SIG-M5 treated with dmso at 0.1 percent for 504 hours (cell line): ENCODE measurements around the gene ZNF124.
A peak's percentile ranks its signal among the peaks of the same experiment; 100 is the strongest.
"Not testable (repeated sequence)": the region's sequence is repeated elsewhere in the genome, so short reads cannot be mapped to it uniquely, and the experiment has no call there.

ENCODE experiments used
- DNase-seq: peaks from one replicate; lab custom pipeline; 2025; ENCODE audit not compliant: unreplicated experiment; lab: John Stamatoyannopoulos, UW

ZNF124 gene

GRCh38 chr1:247171875-247172563 is at the start of gene ZNF124:
Gene ZNF124 (minus strand): TSS chr1:247172020. CDS start chr1:247171877, 143 bp downstream.
- peak; percentile 76 for DNase-seq

DNA sequence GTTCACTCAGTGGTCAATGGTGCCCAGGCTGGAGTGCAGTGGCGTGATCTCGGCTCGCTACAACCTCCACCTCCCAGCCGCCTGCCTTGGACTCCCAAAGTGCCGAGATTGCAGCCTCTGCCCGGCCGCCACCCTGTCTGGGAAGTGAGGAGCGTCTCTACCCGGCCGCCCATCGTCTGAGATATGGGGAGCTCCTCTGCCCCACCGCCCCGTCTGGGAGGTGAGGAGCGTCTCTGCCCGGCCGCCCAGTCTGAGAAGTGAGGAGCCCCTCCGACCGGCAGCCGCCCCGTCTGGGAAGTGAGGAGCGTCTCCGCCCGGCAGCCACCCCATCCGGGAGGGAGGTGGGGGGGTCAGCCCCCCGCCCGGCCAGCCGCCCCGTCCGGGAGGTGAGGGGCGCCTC is 48.5 kb upstream of the ZNF124 start:
- not testable (repeated sequence) for DNase-seq

DNA sequence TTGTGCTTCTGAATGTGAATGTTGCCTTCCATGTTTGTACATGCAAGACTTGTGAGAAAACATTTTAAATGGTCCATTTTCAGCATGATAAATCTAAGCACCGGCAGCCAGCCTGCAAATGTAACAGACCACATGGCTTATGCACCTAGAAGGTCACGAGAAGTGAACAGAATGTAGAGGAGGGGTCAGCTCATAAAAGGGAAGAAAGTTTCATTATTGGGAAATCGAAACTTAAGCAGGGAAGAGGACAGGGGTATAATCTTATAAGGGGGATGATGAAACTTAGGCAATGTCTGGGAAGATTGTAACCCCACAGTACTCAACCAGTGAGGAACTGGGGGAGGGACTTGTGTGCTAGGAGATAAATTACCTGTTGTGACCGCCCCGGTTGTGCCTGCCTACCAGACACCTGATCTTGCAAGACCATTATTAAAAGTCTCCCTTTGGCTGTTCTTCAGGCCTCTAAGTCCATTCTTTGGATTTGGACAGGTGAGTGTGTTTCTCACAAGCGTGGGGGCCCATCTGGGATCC is 46.4 kb upstream of the ZNF124 start:
- DNase-seq, result peak; percentile 27

- no peak for DNase-seq
Observed at GRCh38 chr1:247216261-247216660, 44.4 kb upstream of the ZNF124 start.

DNA sequence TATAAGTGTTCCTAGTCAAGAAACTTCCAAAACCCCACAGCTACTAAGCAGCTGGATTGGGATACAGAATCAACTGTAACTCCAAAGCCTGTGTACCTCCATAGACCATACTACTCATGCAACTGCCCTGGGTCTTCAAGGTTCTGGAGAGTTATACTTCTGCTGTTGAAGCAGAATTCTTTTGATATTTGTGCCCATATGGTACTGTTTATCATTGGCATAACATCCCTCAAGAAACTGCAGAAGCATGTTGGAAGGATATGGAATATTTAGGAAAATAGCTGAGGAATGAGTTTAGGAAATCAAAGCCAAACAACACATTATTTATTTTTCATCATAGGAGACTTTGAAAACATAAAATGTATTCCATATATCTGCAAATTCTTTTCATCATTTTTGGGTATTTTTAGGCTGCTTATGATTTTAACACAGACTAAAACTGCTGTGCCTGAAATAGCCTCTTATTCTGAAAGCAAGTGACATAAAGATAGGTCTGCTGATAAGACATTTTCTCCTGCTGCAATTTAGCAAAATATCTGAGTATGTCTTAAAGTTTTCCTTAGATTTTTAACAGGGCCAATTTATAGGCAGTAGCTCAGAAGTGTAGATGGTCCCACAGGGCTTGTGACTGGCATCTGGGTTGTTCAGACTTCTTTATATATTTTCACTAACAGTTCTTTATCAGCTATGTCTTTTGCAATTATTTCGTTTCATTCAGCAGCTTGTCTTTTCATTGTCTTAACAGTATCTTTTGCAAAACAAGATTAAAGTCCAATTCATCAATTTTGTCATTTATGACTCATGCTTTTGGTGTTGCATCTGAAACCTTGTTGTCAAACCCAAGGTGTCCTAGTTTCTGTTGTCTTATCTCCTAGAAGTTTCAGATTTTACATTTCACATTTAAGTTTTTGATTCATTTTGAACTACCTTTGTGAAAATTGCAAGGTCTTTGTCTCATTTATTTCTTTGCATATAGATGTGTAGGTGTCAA is 41.1 kb upstream of the ZNF124 start:
- DNase-seq, result no peak

GRCh38 chr1:247212012-247212411 is 40.2 kb upstream of the ZNF124 start:
- DNase-seq, result no peak

- no peak for DNase-seq
Observed at GRCh38 chr1:247211339-247211738, 39.5 kb upstream of the ZNF124 start.

- DNase-seq, result peak; percentile 98
Observed at GRCh38 chr1:247210376-247211117, 38.7 kb upstream of the ZNF124 start.

- DNase-seq, result peak; percentile 69
Observed at GRCh38 chr1:247210062-247210375, 38.2 kb upstream of the ZNF124 start.

DNA sequence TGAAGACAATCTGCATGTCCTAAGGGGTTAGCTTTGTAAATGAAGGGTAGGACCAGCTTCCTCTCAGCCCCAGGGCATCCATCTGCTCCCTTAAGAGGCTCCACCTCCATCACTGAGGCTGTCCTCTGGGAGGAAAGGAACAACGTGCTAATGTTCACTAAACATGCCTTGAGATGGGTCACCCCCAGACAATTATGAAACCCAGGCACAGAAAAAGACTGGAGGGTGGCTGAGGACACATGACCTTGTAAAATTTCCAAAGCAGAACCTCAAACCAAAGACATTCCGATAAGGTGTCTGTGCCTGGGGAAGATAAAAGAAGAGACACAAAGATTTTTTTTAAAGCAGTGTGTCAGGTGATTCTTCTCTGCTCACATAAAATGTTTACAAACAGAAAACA is 37.6 kb upstream of the ZNF124 start:
- peak; percentile 29 for DNase-seq

DNA sequence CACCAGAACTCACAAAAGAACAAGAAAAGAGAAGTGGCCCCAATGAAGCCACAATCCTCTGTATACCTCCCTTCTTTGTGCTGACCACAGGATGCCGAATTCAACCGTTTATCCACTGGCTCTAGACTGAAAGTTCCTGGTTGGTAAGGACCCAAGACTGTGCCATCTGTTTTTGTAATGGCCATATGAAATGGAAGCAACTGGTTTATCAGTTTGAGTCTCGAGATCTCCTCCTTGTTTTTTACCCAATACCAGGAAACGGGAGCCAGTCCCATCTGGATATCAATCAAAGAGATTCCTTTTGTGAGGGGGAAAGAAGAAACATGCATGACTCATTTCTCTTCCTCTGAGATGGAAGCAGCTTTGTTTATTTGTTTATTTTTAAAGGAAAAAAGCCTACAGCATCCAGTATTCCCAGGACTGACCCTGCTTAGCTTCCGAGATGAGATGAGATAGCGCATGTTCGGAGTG is 32.4 kb upstream of the ZNF124 start:
- no peak for DNase-seq

DNA sequence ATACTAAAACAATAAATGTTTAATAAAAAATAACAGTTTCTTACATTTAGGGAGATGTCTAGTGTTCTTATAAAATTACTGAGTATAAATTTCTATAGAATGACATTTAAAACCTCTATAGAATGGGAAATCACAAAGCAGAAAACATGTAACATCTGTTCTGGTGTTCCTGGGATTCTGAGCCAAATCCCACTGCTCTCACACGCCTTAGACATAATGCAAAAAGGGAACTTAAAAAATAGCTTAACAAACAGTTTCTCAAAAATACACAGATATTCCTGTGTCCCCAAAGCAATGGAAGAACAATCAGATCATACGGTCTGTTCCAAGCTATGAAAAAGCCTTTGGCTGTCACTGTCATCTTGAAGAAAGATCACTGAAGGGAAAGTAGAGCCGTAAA is 27.0 kb upstream of the ZNF124 start:
- no peak for DNase-seq

- DNase-seq, result no peak
Observed at GRCh38 chr1:247193958-247194357, 22.1 kb upstream of the ZNF124 start.

DNA sequence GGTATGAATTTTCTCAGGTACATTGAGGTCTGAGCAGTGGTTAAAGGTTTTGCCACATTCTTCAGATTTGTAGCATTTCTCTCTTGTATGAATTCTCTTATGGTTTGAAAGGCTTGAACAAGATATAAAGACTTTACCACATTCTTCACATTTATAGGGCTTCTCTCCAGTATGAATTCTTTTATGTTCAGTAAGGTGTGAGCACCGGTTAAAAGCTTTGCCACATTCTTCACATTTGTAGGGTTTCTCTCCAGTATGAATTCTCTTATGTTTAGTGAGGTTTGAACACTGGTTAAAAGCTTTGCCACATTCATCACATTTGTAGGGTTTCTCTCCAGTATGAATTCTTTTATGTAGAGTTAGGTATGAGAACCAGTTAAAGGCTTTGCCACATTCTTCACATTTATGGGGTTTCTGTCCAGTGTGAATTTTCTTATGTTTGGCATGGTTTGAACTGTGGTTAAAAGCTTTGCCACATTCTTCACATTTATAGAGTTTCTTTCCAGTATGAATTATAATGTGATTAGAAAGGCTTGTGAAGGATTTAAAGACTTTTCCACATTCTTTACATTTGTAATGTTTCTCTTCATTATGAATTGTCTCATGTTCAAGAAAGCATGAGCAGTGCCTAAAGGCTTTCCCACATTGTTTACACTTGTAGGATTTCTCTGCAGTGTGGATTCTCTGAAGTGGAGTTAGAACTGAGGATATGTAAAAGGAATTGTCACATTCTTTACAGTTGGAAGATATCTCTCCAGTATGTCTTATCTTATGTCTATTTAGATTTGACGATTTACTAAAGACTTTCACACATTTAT is 18.4 kb upstream of the ZNF124 start:
- no peak for DNase-seq

DNA sequence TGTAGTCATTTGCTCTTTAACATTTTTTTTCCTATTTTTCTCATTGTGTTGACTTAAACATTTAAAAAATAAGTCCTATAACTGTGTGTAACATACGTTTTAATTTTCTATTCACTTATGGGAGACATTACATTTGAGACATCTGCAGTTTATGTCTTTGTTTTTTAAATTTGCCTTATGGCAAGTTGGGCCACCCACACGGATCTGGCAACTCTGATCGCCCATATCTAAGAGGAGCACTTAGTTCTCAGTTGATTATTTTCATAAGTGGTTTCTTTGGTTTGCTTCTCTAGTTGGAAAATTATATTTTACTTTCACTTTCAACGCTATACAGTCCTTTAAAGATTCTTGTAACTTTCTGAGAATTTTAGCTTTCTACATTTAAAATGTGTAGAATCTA is 13.8 kb upstream of the ZNF124 start:
- no peak for DNase-seq

- DNase-seq, result no peak
Observed at GRCh38 chr1:247184254-247184653, 12.4 kb upstream of the ZNF124 start.

DNA sequence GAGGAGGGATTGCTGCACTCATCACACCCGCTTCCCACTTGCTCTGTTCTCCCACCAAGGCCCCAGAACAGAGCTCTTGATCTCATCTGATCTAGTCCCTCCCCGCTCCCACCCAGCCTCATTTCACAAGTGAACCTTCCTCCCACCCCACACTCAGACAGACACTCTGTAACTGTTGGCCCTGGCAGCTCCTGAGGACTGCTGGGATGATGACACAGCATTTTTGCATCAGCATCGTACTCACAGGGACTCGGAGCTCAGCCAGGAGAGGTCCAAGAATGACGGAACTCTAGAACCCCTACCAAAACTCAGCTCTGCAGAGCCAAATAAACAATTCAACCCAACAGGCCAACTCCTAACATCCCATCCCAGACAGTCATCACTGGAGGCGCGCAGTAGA is 11.2 kb upstream of the ZNF124 start:
- no peak for DNase-seq

- DNase-seq, result no peak
Observed at GRCh38 chr1:247180581-247180980, 8.8 kb upstream of the ZNF124 start.

GRCh38 chr1:247177755-247178154 is 5.9 kb upstream of the ZNF124 start:
- no peak for DNase-seq

DNA sequence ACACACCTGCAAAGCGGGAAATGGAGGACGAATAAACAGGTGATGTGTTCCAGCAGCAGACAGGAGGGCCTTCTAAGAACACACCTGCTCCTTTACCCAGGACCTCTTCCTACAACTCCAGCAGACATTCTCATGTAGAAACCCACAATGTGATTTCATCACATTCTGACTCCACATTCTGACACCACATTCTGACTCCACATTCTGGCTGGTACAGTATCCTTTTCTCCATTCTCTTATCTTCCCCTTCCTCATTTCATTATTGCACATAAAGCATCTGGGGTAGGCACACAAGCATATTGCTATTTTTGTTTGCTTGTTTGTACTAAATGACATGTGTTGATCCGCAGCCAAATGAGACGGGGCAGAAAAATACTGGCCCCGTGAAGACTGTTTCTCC is 3.6 kb upstream of the ZNF124 start:
- peak; percentile 82 for DNase-seq
